Activated CD4-positive, alpha-beta memory T cell treated with anti-CD3 and anti-CD28 coated beads for 36 hours (primary cell): ENCODE measurements around the gene AASDHPPT. TPM values are rescaled to one million over a fixed set of nuclear protein-coding genes. Genes with fewer than 3 reads are reported as not detected.

Experiments
- CTCF ChIA-PET: fragments of 350-600 bp; sonication (Branson Sonifier 250); formaldehyde crosslinking; loops from one replicate; lab custom pipeline; 2021; ENCODE audit warnings: antibody characterized with exemption, inconsistent platforms; lab: Charles Lee
- POLR2A ChIA-PET: fragments of 350-600 bp; sonication (Branson Sonifier 250); formaldehyde crosslinking; loops from one replicate; lab custom pipeline; 2021; ENCODE audit warnings: antibody characterized with exemption; lab: Charles Lee
- DNase-seq: peaks from one replicate; pipeline ENCODE4 v3.0.0-alpha.2; 2020
- H3K27ac Mint-ChIP-seq: one replicate; pipeline ENCODE4 v1.8.0; 2021; ENCODE audit warnings: mixed read lengths
- H3K27me3 Mint-ChIP-seq: one replicate; pipeline ENCODE4 v1.8.0; 2021; ENCODE audit warnings: mixed read lengths
- H3K36me3 Mint-ChIP-seq: one replicate; pipeline ENCODE4 v1.8.0; 2021; ENCODE audit warnings: mixed read lengths
- H3K4me1 Mint-ChIP-seq: one replicate; pipeline ENCODE4 v1.8.0; 2021; ENCODE audit warnings: low read depth, mixed read lengths
- H3K4me3 Mint-ChIP-seq: one replicate; pipeline ENCODE4 v1.8.0; 2021; ENCODE audit warnings: mild to moderate bottlenecking, mixed read lengths
- H3K9me3 Mint-ChIP-seq: one replicate; pipeline ENCODE4 v1.8.0; 2021; ENCODE audit warnings: mixed read lengths
- intact Hi-C: fragments of 100-400 bp; cut with micrococcal nuclease; formaldehyde crosslinking; loops from one replicate; pipeline ENCODE4 v1.15.1; 2023
- total RNA-seq, 2 experiments: library from RNA; stranded (reverse); gene quantifications; one replicate each; pipeline ENCODE4 v1.2.3, GENCODE V29; 2021

The AASDHPPT gene
- total RNA-seq, 2 experiments from 2014 or later: 39.4 to 41.8 TPM

DNA sequence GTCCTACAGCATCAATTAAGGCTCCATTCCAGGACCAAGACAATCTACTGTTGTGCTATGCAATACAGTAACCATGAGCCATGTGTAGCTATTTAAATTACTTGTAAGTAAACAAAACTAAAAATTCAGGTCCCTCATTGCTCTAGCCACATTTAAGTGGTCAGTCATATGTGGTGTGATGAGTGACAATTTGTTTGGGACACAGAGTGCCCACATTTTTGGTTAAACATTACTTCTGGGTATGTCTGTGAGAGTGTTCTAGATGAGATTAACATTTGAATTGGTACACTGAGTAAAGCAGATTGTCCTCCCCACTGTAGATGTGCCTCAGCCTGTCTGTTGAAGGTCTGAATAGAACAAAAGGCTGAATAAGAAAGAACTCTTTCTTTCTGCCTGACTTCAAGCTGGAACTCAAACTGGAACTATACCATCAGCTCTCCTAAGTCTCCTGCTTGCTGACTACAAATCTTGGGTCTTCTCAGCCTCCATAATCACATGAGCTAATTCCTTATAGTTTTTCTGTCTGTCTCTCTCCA is 16.1 kb upstream of the AASDHPPT start:
- Mint-ChIP-seq H3K4me1 (peaks cover 18% of the 10 kb centered on the region), H3K9me3 (no peaks in the 10 kb centered on the region), H3K27me3 (no peaks in the 10 kb centered on the region), H3K4me3 (no peak overlapping the region), H3K27ac (no peak overlapping the region), H3K36me3 (peaks cover 9% of the 10 kb centered on the region)
- DNase-seq: no peak
- ChIA-PET POLR2A (interaction anchor here (2.4 kb wide), 1 partner anchor 16 kb away, joined by 6 read pairs; the partner anchor contains the start of genes AASDHPPT and KBTBD3), CTCF (no interaction called here)
- intact Hi-C loops: no loop called here

GRCh38 chr11:106061954-106062949 is 15.2 kb upstream of the AASDHPPT start:
- Mint-ChIP-seq H3K4me3 (no peak overlapping the region), H3K36me3 (peaks cover 13% of the 10 kb centered on the region), H3K27me3 (no peaks in the 10 kb centered on the region), H3K4me1 (peaks cover 18% of the 10 kb centered on the region), H3K27ac (peak overlapping the region; percentile 53), H3K9me3 (no peaks in the 10 kb centered on the region)
- no peak for DNase-seq
- POLR2A ChIA-PET: interaction anchor here (2.4 kb wide), 1 partner anchor 15 kb away, joined by 6 read pairs; the partner anchor contains the start of genes AASDHPPT and KBTBD3
- intact Hi-C loops: loop anchor here (1.0 kb wide), 3 partner anchors 15 to 40 kb away; partner anchors contain the start of genes AASDHPPT, KBTBD3 and MSANTD4
- CTCF ChIA-PET: interaction anchor here (1.9 kb wide), 1 partner anchor 15 kb away, joined by 4 read pairs; the partner anchor contains the start of genes AASDHPPT and KBTBD3

- H3K4me3 Mint-ChIP-seq: no peak overlapping the region
- no peak overlapping the region for H3K27ac Mint-ChIP-seq
- intact Hi-C loops: no loop called here
- ChIA-PET POLR2A (interaction anchor here (2.4 kb wide), 1 partner anchor 14 kb away, joined by 6 read pairs; the partner anchor contains the start of genes AASDHPPT and KBTBD3), CTCF (interaction anchor here (1.9 kb wide), 1 partner anchor 14 kb away, joined by 4 read pairs; the partner anchor contains the start of genes AASDHPPT and KBTBD3)
- H3K27me3 Mint-ChIP-seq: no peaks in the 10 kb centered on the region
- H3K9me3 Mint-ChIP-seq: no peaks in the 10 kb centered on the region
- peaks cover 18% of the 10 kb centered on the region for H3K4me1 Mint-ChIP-seq
- DNase-seq: no peak
- H3K36me3 Mint-ChIP-seq: peaks cover 8% of the 10 kb centered on the region
These were observed 14.5 kb upstream of the AASDHPPT start for GRCh38 chr11:106063009-106063408.

DNA sequence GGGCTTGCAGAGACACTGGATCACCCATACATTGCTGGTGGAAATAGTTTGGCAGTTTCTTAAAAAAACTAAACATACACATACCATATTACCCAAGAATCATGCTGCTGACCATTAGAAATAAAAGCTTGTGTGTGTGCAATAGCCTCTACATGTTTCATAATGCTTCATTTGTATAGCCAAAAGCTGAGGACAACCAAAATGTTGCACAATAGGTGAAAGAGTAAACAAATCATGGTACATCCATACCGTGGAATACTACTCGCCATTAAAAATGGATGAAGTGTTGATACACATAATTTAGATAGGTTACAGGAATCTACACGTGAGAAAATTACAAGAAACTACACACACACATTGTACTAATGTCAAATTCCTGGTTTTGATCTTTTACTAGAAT is 6.9 kb upstream of the AASDHPPT start:
- no peaks in the 10 kb centered on the region for H3K27me3 Mint-ChIP-seq
- no peaks in the 10 kb centered on the region for H3K9me3 Mint-ChIP-seq
- H3K4me1 Mint-ChIP-seq: peaks cover 9% of the 10 kb centered on the region
- CTCF ChIA-PET: interaction anchor here (0.9 kb wide), 1 partner anchor 21 kb away, joined by 3 read pairs; no protein-coding TSS in a partner anchor
- H3K4me3 Mint-ChIP-seq: no peak overlapping the region
- no peak for DNase-seq
- intact Hi-C loops: no loop called here
- H3K36me3 Mint-ChIP-seq: peaks cover 8% of the 10 kb centered on the region
- POLR2A ChIA-PET: no interaction called here
- no peak overlapping the region for H3K27ac Mint-ChIP-seq

GRCh38 chr11:106072804-106073203 is 4.7 kb upstream of the AASDHPPT start:
- CTCF ChIA-PET: no interaction called here
- POLR2A ChIA-PET: no interaction called here
- H3K4me1 Mint-ChIP-seq: peaks cover 18% of the 10 kb centered on the region

DNA sequence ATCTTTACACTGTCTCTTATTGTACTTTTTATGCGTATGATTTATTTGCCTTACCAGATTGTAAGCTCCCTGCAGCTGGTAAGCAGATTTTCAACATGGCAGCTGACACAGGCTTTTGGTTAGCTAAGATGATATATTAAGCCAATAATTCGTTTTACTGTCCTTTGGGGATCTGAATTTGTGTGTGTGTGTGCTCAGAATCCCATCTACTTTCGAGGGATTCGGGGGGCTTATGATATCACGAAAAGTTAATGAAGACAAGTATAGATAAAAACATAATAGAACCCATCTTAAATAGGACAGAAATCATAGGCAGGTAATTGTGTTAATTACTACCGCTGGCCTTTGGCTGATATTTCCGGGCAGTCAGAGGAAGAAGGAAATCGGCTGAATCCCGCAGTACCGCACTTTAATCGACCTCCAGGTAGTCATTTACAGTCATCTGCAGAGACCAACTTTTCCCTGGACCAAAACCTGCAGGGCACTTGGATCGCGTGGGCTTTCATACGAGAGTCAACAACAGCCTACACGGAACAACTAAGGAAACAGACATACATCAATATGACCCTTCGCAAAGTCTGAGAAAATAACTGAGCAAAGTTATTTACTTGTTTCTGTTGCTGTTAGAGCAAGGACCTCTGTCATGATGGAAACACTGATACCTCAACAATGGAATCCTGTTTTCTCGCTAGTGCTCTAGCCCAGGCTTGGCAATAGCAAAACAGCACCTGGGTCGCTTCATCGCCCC is 1.1 kb upstream of the AASDHPPT start:
- H3K4me3 Mint-ChIP-seq: peak overlapping the region; percentile 96
- intact Hi-C loops: loop anchor here (5.0 kb wide), 2 partner anchors 1369 to 1381 kb away; partner anchors contain the start of gene CWF19L2
- peak; percentile 21 for DNase-seq
- H3K4me1 Mint-ChIP-seq: peaks cover 47% of the 10 kb centered on the region
- POLR2A ChIA-PET: interaction anchor here (1.3 to 2.6 kb wide), 4 partner anchors 9 to 15 kb away, joined by 4 to 6 read pairs (median 4); no protein-coding TSS in a partner anchor
- CTCF ChIA-PET: interaction anchor here (0.6 to 1.8 kb wide), 3 partner anchors 11 to 15 kb away, joined by 3 to 10 read pairs (median 8); no protein-coding TSS in a partner anchor
- peaks cover 19% of the 10 kb centered on the region for H3K36me3 Mint-ChIP-seq
- no peaks in the 10 kb centered on the region for H3K9me3 Mint-ChIP-seq
- H3K27ac Mint-ChIP-seq: peak overlapping the region; percentile 96
- no peaks in the 10 kb centered on the region for H3K27me3 Mint-ChIP-seq

More at GRCh38 chr11:106072804-106073203, 4.7 kb upstream of the AASDHPPT start:
- Mint-ChIP-seq H3K27me3 (no peaks in the 10 kb centered on the region), H3K27ac (no peak overlapping the region), H3K36me3 (peaks cover 4% of the 10 kb centered on the region), H3K9me3 (no peaks in the 10 kb centered on the region), H3K4me3 (no peak overlapping the region)
- no peak for DNase-seq
- intact Hi-C loops: no loop called here

DNA sequence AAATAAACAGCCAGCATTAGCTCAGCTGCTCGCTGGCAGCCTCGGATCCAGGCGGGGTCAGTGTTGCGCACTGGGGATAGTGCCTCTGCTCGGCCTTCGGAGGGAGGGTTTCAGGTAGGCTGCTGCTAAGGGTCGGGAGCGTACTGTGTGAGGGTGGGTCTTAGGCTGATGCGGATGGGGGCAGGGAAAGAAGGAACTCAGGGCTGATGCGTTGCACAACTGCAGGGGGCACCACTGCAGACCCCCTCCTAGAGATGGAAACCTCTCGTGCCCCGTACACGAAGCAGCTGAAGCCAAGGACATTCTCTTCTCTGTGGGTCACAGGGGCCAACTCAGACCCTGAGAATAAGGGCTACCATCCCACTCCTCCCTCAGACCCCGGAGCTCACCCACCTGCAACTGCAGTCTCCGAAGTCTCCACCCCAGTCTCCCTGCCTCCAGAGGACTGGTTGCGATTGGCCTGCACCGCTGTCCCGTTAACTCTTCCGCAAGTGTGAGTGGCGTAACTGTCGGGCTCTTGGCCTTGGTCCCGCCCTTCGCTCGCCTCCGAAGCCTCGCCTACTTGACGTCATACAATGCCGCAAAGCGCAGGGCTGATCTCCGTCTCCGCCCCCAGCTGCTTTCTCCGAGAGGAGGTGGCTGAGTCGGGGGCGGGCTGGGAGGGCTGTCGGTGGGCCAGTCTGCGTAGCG is 398 bp upstream of the AASDHPPT start, which contains the start of gene KBTBD3:
Gene KBTBD3 (minus strand): TSS at position 429 of the 690 bp plus-strand sequence. CDS start 18,250 bp downstream, outside the sequence.
- Mint-ChIP-seq H3K27me3 (no peaks in the 10 kb centered on the region), H3K36me3 (peaks cover 19% of the 10 kb centered on the region), H3K27ac (peak within 1 kb of the TSS; percentile 96), H3K4me1 (peaks cover 52% of the 10 kb centered on the region), H3K4me3 (peak within 1 kb of the TSS; percentile 96), H3K9me3 (no peaks in the 10 kb centered on the region)
- CTCF ChIA-PET: interaction anchor here (0.6 to 1.8 kb wide), 4 partner anchors 10 to 14 kb away, joined by 3 to 10 read pairs (median 6); no protein-coding TSS in a partner anchor
- peak; percentile 99 for DNase-seq
- POLR2A ChIA-PET: interaction anchor here (1.3 to 2.6 kb wide), 4 partner anchors 8 to 15 kb away, joined by 4 to 6 read pairs (median 4); no protein-coding TSS in a partner anchor
- intact Hi-C loops: loop anchor here (1.0 to 5.0 kb wide), 6 partner anchors 14 to 1488 kb away; partner anchors contain the start of genes ALKBH8, CWF19L2 and MSANTD4

DNA sequence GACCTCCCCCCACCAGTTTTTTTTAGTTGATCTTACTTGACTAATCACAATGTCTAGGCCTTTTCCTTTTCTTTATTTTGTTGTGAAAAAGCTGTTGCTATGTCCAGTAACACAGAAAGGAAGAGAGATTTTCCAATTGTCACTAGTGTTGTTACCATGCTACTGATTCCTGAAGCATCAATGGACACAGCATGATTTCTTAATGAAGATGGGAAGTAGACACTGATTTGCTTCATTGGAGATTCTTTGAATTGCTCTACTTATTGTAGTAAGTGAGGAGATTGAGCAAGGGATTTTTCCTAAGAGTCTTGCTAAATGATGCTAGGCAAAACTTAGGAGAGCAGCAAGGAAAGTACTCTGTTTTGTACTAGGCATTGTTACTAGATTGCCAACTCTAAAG is 4.6 kb downstream of the AASDHPPT start:
- Mint-ChIP-seq H3K9me3 (no peaks in the 10 kb centered on the region), H3K36me3 (peaks cover 22% of the 10 kb centered on the region), H3K27ac (no peak overlapping the region), H3K4me3 (no peak overlapping the region), H3K27me3 (no peaks in the 10 kb centered on the region), H3K4me1 (peaks cover 59% of the 10 kb centered on the region)
- ChIA-PET CTCF (no interaction called here), POLR2A (no interaction called here)
- no peak for DNase-seq
- intact Hi-C loops: no loop called here

- H3K4me3 Mint-ChIP-seq: no peak overlapping the region
- no peaks in the 10 kb centered on the region for H3K9me3 Mint-ChIP-seq
- CTCF ChIA-PET: interaction anchor here (1.0 to 1.8 kb wide), 4 partner anchors 13 to 234 kb away, joined by 3 to 9 read pairs (median 3); no protein-coding TSS in a partner anchor
- intact Hi-C loops: no loop called here
- peaks cover 13% of the 10 kb centered on the region for H3K36me3 Mint-ChIP-seq
- H3K27me3 Mint-ChIP-seq: no peaks in the 10 kb centered on the region
- no peak for DNase-seq
- H3K27ac Mint-ChIP-seq: no peak overlapping the region
- POLR2A ChIA-PET: interaction anchor here (2.0 kb wide), 1 partner anchor 10 kb away, joined by 5 read pairs; the partner anchor contains the start of genes AASDHPPT and KBTBD3
- H3K4me1 Mint-ChIP-seq: peaks cover 55% of the 10 kb centered on the region
These were observed 8.7 kb downstream of the AASDHPPT start for GRCh38 chr11:106086135-106086534.

GRCh38 chr11:106086850-106087249 is 9.4 kb downstream of the AASDHPPT start:
- intact Hi-C loops: no loop called here
- Mint-ChIP-seq H3K4me1 (peaks cover 57% of the 10 kb centered on the region), H3K36me3 (peaks cover 18% of the 10 kb centered on the region), H3K9me3 (no peaks in the 10 kb centered on the region), H3K27me3 (no peaks in the 10 kb centered on the region), H3K4me3 (no peak overlapping the region), H3K27ac (no peak overlapping the region)
- ChIA-PET POLR2A (interaction anchor here (0.8 kb wide), 1 partner anchor 10 kb away, joined by 4 read pairs; the partner anchor contains the start of genes AASDHPPT and KBTBD3), CTCF (interaction anchor here (0.6 to 1.8 kb wide), 8 partner anchors 8 to 430 kb away, joined by 3 to 9 read pairs (median 3); partner anchors contain the start of genes AASDHPPT and KBTBD3)
- DNase-seq: no peak
